CD4-positive, alpha-beta T cell treated with Interleukin-17A for 4 hours (primary cell): ENCODE data around the gene SEC14L1.

Experiments
- DNase-seq: peaks from one replicate; pipeline ENCODE4 v3.0.0-alpha.2; 2020; ENCODE audit warnings: mixed read lengths

SEC14L1 gene

GRCh38 chr17:77217566-77217965 lies 76.8 kb downstream of the SEC14L1 start:
- no peak for DNase-seq

- DNase-seq, result no peak
Measured at GRCh38 chr17:77218902-77219301, 78.1 kb downstream of the SEC14L1 start.

- no peak for DNase-seq
Measured at GRCh38 chr17:77222356-77222755, 81.6 kb downstream of the SEC14L1 start.

- no peak for DNase-seq
Measured at GRCh38 chr17:77223642-77224420, 83.1 kb downstream of the SEC14L1 start.

GRCh38 chr17:77225265-77225664 lies 84.5 kb downstream of the SEC14L1 start:
- no peak for DNase-seq

- DNase-seq, result no peak
Measured at GRCh38 chr17:77227461-77228240, 86.9 kb downstream of the SEC14L1 start.

- no peak for DNase-seq
Measured at GRCh38 chr17:77228241-77228752, 87.5 kb downstream of the SEC14L1 start.

GRCh38 chr17:77228816-77229215 lies 88.0 kb downstream of the SEC14L1 start:
- DNase-seq, result no peak

- no peak for DNase-seq
Measured at GRCh38 chr17:77229786-77230435, 89.1 kb downstream of the SEC14L1 start.

GRCh38 chr17:77230436-77230830 lies 89.7 kb downstream of the SEC14L1 start:
- DNase-seq, result no peak

GRCh38 chr17:77231076-77231871 lies 90.5 kb downstream of the SEC14L1 start:
- DNase-seq, result no peak

GRCh38 chr17:77233127-77233526 lies 92.4 kb downstream of the SEC14L1 start:
- no peak for DNase-seq

- no peak for DNase-seq
Measured at GRCh38 chr17:77233635-77234334, 93.0 kb downstream of the SEC14L1 start.

GRCh38 chr17:77234695-77235094 lies 93.9 kb downstream of the SEC14L1 start:
- DNase-seq, result no peak

- peak; percentile 21 for DNase-seq
Measured at GRCh38 chr17:77235370-77235941, 94.7 kb downstream of the SEC14L1 start.

- DNase-seq, result no peak
Measured at GRCh38 chr17:77237232-77238008, 96.7 kb downstream of the SEC14L1 start.

GRCh38 chr17:77240976-77241375 lies 100.2 kb downstream of the SEC14L1 start:
- DNase-seq, result no peak

- no peak for DNase-seq
Measured at GRCh38 chr17:77242118-77242851, 101.5 kb downstream of the SEC14L1 start.

- no peak for DNase-seq
Measured at GRCh38 chr17:77245162-77245926, 104.6 kb downstream of the SEC14L1 start.
